HG03442 (cell line): ENCODE data around the gene MYH6.

Experiments used
- ATAC-seq: cut with Tn5 transposase; IDR thresholded peaks from one replicate; pipeline ENCODE4 v1.9.1; 2021; ENCODE audit warnings: mild to moderate bottlenecking, moderate library complexity; ENCODE audit not compliant: unreplicated experiment

MYH6 gene

DNA sequence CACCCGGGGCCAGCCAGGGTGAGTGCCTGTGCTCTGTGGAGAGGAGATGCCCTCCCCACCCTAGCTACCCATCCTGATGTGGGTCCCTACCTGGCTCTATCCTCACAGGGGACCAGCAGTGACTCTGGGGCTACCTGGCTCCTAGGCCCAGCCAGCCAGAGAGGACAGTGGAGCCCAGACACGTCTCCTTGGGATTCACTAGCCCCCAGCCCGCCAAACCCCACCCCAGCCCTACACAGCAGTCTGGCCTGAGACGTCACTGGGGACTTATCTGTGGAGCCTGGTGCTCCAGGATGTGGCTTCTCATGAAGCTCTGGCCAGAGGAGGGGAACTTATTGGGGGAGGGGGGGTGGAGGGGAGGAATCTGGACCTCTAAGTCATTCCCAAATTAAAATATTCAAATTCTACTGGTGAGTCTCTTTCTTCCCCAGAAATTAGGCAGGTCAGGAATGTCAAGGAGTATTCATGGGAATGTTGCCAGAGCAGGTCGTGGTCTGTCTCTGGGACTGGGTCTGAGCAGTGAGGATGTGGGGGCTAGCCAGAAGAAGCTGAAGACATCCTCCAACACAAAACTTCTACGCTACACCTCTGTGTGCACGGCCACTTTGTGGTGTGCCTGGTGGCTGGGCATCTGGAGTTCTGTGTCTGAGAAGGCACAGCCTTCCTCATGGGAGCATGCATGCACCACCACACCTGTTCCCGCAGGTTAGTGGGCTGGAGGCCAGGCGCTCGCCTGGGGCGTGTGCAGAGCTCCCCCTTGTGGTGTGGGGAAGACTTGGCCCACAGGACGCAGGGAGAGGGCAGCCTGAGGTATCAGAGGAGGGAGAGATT is 28.5 kb downstream of the MYH6 start:
- peak; percentile 46 for ATAC-seq

DNA sequence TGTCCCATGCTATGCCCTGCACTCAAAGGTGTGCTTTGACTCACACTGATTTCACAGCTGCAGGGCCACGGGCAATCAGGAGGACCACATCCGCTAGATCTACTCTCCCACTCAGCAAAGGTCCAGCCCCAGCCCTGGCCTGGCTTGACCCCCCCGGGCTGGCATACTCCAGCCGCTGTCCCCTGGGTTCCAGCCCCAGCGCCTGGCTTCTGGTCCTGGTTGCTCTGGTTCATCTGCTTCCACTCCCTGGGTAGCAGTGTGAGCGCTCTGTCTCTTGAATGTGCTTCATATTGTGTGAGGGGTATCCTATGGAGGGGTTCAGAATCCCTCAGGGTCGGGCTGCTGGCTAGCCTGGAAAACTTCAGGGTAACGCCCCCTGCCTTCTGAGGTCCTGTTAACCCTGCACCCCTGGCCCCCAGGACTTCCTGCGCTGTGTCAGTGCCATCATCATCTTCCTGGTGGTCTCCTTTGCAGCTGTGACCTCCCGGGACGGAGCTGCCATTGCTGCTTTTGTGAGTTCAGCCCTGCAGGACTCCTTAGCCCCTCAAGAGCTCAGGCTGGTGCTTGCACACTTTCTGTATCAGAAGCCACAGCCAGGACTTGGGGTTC is 29.4 kb downstream of the MYH6 start:
- ATAC-seq, result no peak

DNA sequence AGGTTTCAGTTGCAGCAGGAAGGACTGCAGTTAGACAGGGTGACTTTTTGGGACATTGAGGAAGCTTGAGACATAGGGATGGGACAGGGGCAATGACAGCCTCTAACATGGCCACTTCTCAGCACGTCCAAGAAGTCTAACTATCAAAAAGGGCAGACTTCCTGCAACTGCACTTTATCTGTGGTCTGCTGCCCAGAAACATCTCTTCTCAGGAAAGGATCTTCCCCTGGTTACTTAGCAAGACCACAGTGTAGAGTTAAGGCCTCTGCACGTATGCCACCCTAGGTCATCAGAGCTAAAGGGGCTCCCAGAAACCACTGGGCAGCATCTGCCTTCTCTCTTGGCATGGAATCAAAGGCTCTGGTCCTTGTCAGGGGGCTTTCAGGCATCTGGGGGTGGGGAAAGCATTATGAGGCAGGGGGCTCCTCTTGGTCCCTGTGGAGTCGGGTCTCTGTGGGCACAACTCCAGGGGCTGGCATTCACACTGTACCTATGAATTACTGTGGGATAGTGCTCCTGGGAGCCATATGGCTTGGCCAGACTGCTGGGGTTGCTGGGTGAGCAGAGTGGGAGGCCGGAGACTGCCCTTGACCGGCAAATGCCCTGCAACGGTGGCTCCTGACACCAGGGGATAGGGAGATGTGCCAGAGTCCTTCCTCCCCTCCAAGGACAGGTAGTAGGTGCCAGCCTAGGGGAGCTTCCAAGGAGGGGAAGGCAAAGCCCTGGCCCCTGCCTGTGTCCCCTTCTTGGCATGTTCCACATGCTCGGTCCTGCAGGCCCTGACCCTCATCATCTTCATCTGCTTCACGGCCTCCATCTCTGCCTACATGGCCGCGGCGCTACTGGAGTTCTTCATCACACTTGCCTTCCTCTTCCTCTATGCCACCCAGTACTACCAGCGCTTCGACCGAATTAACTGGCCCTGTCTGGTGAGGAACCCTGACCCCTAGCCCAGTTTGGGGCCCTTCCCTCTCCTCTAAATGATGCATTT is 30.2 kb downstream of the MYH6 start:
- ATAC-seq, result no peak

DNA sequence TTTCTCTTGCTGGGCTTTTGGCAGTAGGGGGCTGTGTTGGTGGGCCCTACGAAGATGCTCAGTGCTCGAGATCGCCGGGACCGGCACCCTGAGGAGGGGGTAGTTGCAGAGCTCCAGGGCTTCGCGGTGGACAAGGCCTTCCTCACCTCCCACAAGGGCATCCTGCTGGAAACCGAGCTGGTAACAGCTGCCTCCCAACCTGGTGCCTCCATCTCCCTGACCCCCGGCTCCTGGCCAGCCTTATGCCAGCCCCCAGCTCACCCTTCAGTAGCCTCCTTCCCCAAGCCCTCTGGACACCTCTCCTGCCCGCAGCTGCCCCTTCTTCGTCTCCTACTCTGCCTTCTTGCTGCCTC is 30.9 kb downstream of the MYH6 start:
- no peak for ATAC-seq

DNA sequence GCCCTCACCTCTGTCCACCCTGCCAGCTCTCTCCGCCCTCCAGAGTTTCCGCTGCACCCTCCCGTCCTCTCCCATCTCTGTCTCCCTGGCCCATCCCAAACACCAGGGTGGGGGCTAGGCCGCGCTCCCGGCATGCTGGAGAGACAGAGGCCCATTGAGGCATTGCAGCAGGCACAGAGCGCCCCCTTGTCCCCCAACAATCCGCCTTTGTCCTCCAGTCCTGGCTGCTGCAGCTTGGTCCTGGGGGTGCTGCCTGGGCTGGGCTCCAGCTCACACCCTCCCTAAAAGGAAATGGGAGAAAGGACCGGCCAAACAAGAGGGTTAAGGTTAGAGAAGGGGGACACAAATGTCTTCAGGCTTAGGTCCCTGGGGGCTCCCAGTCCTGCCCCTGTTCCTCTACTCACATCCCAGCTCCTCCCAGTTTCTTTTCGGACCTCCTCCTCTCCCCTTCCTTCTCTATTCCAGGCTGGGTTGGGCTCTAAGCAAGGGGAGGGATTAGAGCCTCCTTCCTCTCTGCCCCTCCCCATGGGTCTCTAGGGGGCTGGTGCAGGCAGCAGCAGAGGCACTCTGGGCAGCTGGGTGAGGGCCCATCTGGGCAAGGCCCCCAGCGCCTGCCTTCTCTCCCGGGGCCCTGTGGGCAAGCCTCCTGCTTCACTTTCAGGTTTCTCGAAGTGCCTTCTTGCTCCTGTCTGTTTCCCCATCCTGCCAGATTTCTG is 31.4 kb downstream of the MYH6 start, which contains the start of gene CMTM5:
TSS of gene CMTM5 (plus strand) at position 565 of the 716 bp plus-strand sequence. CDS start 206 bp downstream, outside the sequence.
- no peak for ATAC-seq

DNA sequence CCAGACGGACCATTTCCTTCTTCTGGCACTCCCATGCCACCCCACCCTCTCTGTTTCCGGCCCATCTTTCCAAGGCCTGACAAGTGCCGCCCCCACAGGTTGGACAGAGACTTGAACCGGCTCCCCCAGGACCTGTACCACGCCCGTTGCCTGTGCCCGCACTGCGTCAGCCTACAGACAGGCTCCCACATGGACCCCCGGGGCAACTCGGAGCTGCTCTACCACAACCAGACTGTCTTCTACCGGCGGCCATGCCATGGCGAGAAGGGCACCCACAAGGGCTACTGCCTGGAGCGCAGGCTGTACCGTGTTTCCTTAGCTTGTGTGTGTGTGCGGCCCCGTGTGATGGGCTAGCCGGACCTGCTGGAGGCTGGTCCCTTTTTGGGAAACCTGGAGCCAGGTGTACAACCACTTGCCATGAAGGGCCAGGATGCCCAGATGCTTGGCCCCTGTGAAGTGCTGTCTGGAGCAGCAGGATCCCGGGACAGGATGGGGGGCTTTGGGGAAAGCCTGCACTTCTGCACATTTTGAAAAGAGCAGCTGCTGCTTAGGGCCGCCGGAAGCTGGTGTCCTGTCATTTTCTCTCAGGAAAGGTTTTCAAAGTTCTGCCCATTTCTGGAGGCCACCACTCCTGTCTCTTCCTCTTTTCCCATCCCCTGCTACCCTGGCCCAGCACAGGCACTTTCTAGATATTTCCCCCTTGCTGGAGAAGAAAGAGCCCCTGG is 32.4 kb downstream of the MYH6 start:
- no peak for ATAC-seq

DNA sequence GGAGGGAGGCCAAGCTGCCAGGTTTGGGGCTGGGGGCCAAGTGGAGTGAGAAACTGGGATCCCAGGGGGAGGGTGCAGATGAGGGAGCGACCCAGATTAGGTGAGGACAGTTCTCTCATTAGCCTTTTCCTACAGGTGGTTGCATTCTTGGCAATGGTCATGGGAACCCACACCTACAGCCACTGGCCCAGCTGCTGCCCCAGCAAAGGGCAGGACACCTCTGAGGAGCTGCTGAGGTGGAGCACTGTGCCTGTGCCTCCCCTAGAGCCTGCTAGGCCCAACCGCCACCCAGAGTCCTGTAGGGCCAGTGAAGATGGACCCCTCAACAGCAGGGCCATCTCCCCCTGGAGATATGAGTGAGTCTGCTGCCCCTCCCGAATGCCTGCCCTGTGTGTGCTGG is 35.0 kb downstream of the MYH6 start:
- no peak for ATAC-seq

DNA sequence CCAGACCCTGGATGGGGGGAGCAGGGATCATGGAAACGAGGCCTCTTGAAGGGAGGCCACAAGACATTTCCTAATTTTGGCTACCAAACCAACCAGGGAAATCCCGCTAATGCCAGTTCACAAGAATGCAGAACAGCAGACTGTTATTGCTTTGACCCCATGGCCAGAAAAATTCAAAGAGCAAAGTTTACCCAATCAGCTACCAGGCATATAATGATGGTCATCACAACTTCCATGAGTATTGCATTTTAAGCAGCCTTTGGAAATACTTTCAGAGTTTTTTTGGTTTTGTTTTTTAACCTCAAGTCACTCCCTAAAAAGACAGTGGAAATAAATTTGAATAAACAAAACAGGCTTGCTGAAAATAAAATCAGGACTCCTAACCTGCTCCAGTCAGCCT is 35.6 kb downstream of the MYH6 start, which contains the start of gene IL25:
TSS of gene IL25 (plus strand) at position 301 of the 400 bp plus-strand sequence.
- no peak for ATAC-seq

DNA sequence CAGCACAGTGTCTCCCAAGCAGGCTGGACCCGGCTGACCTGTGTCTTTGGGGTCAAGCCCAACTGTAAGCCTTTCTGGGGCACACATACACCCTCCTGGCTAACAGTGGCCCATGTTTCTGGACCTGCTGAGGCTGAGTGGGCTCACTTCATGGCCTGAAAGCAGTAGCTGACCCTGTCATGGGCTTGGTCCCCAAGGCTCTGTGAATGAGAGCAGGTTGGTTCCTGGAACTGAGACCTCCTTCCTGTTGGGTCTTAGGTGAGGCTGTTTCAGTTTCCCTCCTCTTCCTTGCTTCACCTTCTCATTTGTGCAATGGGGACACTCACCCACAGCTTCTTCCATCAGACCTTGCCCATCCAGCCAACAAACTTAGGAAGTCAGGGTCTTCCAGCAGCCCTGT is 36.2 kb downstream of the MYH6 start:
- no peak for ATAC-seq

DNA sequence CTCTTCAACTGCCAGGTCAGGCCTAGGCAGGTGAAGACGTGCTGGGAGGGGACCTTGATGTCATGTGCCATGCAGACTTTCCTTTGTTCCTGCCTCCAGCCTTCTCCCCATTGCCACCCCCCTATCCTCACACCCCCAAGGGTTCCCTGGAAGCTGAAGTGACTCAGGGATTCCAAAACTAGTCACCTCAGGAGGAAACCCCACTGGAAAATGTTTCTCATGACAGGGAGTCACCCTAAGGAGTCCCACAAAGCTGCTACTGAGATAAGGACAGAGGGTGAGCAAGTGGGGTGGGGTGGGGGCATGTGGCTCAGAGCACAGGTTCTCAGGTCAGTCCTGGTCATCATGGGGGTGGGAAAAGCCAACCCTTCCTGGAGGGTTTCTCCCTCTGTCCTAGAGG is 37.9 kb downstream of the MYH6 start:
- ATAC-seq, result no peak

DNA sequence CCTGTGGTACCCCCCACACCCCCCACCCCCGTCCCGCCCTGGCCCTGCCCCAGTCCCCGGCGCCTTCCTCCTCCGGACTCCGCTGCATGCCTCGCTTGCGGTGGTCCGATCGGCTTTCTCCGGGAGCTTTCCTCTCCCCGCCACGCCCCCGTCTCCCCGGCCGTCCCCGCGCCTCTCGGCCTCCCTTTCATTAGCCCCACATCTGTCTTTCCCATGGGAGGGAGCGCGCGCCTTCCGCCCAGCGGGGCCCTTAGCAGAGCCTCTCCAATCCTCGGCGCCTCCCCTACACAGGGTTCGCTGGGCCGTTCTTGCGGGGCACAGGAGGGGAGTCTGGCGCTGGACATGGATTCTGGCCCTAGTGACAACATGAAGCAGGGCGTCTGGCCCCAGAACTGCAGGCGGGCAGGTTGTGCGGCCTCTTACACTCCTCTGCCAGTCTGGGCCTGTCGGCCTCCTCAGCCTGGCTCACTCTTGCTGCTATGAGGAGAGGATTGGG is 41.6 kb downstream of the MYH6 start:
- no peak for ATAC-seq

DNA sequence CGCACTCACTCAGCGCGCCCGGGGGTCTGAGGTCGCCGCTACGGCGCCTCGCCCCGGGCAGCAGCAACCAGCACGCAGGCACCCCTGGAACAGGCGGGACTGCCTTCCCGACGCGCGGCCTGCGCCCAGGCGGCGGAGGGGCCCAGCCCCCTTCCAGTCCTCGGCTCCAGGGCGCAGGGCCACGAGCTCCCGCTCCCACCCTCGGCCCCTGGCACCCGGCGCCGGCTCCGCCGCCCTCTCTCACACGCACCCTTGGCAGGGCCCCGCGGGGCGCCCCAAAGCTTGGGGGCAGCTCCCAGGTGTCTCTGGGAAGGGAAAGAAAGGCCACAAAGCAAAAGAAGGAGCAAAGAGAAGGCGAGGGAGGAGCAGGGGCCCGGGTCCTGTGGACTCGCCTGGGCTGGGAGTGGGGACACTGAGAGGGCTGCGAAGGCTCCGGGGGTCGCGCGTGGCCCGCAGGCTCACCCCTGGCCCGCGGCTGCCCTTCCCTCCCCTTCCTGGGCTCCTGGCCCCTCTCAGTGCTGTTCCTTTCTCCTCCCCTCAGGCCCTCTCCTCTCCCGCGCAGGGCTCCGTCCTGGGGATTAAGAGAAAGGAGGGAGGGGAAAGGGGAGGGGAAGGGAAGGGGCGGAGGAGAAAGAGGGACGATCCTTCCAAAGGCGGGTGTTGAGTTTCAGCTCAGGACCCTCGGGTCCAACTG is 42.2 kb downstream of the MYH6 start:
- no peak for ATAC-seq

DNA sequence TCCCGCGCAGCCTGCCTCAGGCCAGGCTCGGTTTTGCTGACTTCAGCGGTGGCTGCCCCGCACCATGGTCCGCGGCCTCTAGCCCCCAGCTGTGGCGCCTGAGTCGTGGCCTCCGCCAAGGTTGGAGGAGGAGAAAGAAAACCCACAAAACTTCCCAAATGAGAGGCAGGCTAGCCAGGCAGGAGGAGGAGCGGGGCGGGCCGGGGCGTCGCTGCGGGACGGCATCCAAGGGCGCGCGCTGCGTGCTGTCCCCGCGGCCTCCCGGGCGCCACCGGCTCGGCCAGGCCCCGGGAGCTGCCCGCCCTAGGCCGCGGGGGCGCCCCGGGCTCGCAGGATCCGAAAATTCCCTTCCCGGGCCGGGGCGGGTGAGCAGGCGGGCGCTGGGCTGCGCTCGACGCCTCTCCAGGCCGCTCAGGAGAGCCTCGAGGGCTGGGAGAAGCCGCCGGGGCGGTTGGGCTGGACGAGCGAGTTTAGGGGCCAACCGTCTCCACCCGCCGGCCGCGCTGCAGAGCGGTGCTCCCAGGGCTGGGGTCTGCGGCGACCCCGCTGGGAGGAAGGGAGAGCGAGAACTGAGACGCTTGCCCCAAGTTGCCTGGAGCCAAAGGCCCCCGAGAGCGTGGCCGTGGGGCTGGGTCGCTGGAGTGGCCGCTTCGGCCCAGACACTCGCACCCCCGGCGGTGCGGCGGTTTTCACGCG is 42.9 kb downstream of the MYH6 start, which contains the start of gene EFS:
TSS of gene EFS (minus strand) at position 137 of the 696 bp plus-strand sequence. CDS start 147 bp downstream, outside the sequence.
- no peak for ATAC-seq

DNA sequence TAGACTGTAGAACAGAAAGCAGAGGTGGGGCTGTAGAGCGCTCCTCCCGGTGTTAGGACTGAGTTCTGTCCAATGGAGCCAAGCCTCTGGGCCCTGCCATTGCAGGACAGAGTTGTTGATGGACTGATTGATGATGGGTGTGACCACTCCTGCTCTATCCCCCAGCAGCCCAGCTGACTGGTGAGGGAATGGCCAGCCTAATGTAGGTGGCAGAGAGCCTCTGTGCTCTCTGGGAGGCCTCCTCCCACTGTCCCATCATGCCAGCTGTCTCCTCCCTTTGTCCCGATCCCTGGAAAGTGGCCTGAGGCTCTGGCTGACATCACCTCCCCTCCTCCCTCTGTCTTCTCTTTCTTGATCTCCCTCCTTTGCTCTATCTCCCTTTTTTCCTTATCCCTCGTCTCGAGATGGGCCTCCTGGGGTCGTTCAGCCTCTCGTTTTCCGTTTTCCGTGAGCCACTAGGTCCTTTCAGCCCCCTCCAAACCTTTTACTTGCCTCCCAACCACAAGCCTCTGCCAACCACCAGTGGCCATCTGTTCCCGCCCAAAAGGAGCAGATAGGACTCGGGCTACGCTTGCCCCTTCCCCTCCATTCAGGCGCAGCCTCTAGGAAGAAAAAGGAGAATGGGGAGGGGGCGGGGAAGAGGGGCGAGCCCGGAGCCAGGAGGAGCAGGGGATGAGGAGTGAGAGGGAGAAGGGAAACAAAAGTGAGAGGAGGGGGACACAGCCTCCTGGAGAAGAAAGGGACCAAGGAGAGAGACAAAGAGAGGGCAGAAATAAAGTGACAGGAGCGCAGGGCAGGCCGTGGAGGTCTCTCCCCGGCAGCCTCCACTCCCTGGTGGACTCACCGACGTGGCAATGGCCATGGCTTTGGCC is 43.7 kb downstream of the MYH6 start:
- ATAC-seq, result no peak

DNA sequence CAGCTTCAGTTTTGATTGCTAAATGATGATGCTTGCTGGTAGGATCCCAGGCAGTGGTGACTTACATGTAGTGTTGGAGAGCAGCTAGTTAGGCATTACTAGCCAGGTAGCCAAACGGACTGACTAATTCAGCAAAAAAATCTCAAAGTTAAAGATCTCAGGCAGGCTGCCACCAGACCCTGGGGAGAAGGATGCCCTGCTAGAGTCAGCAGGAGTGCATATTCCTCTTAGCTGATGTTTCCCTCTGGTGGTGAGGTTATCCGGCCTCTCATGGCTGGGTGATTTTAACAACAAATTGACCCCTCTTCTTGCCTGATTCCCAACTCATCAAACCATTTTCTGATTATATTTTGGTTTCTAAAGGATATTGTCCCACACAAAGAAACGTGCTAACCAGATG is 45.9 kb downstream of the MYH6 start:
- no peak for ATAC-seq

DNA sequence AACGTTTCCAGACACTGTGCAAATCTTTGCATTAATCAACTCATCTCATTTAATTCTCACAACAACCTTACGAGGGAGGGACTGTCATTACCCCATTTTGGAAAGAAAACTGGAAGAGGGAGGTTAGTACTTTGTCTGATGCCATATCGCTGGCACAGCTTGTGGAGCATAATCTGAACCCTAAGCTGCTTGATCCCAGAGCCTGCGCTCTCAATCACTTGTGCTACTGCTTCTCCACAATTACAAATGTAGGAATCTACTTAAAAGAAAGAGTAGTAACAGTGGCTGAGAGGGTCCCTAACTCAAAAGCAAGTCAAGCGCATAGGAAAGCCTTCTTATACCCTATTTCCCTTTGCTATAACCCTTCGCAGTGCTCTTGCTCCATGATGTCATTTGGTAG is 46.3 kb downstream of the MYH6 start:
- no peak for ATAC-seq

DNA sequence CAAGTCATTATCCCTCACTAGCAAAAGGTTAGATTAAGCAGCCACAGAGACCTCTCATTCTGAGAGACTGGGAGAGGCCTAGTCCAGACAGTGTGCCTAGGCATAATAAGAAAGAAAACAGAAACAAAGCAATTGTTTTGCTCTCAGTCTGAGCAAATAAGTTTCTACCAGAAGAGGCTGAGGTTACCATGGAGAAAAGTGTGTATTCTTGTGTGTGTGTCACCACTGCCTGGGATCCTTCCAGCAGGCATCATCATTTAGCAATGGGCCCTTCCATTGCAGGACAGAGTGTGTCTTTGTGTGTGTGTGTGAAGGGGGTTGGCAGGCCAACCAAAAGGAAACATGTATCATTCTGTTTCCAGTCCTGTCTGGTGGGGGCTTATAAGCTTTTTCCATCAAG is 46.8 kb downstream of the MYH6 start:
- no peak for ATAC-seq

DNA sequence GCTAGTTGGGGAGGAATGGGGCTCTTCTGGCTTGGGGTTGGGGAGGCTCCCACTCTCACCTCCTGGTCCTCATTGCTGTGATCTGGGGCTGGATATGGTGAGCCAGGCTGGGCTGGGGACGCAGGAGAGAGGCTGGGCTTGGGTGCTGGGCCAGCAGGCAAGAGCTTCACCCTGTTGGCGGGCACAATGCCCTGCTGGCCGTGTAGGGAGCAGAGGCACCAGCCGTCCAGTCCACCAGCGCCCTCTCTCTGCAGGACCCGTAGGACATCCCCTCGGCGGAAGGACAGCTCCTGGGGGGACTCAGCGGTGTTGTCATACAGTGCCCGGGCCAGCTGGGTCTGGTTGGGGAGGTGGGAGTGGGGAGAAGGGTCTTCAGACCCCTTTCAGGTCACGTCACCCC is 47.6 kb downstream of the MYH6 start:
- no peak for ATAC-seq
